Breast epithelium (tissue), 4 donors: ENCODE results near the gene NUP160. TPM values are rescaled to one million over a fixed set of nuclear protein-coding genes. Genes with fewer than 3 reads are reported as not detected.
"Not testable (repeated sequence)": the region's sequence is repeated elsewhere in the genome, so short reads cannot be mapped to it uniquely, and the experiment has no call there.

Experiments
- DNase-seq, 2 donors: peaks; one replicate each; pipeline ENCODE4 v3.0.0-alpha.2; 2019; ENCODE audit warnings: low spot score in 2 of 2
- H3K27ac ChIP-seq, 2 donors: fragments of 200-600 bp; sonication (generic) in 1 of 2; one replicate each; pipeline ENCODE4 v1.5.1; 2016 to 2019; ENCODE audit warnings: mild to moderate bottlenecking in 1 of 2
- H3K27me3 ChIP-seq, 2 donors: fragments of 200-600 bp; sonication (generic) in 1 of 2; one replicate each; pipeline versions ENCODE4 v1.5.1 to v1.6.0; 2017 to 2019; ENCODE audit warnings: control low read depth in 1 of 2, mild to moderate bottlenecking in 1 of 2
- H3K36me3 ChIP-seq: fragments of 200-600 bp; one replicate; pipeline ENCODE4 v1.5.1; 2019
- H3K4me1 ChIP-seq, 2 donors: fragments of 200-600 bp; sonication (generic); one replicate each; pipeline ENCODE4 v1.5.1; 2016 to 2019; ENCODE audit warnings: control low read depth in 1 of 2
- H3K4me3 ChIP-seq, 3 donors: fragments of 200-600 bp; sonication (generic); 1 replicate in 2 of 3; 2 replicates in 1 of 3; pipeline ENCODE4 v1.5.1; 2016 to 2019; ENCODE audit warnings: mild to moderate bottlenecking in 3 of 3, moderate library complexity in 2 of 3
- H3K9me3 ChIP-seq, 2 donors: fragments of 200-600 bp; sonication (generic) in 1 of 2; one replicate each; pipeline ENCODE4 v1.5.1; 2016 to 2019; ENCODE audit warnings: control low read depth in 1 of 2
- CTCF ChIP-seq, 3 donors: fragments of 450-650 bp; IDR thresholded peaks; one replicate each; pipeline ENCODE4 v1.5.1; 2016 to 2017; ENCODE audit warnings: antibody characterized with exemption in 3 of 3, mild to moderate bottlenecking in 3 of 3, moderate library complexity in 3 of 3
- POLR2A ChIP-seq: fragments of 450-650 bp; IDR thresholded peaks from one replicate; pipeline ENCODE4 v1.6.1; 2016; ENCODE audit warnings: antibody characterized with exemption, mild to moderate bottlenecking, moderate library complexity
- POLR2AphosphoS5 ChIP-seq, 3 donors: sonication (generic); formaldehyde crosslinking; IDR thresholded peaks; one replicate each; pipeline ENCODE4 v1.6.1; 2017; ENCODE audit warnings: antibody characterized with exemption in 3 of 3
- intact Hi-C: fragments of 100-400 bp; cut with DNase I; formaldehyde crosslinking; loops from one replicate; pipeline ENCODE4 v1.15.1; 2023; ENCODE audit warnings: low total_unique reads
- total RNA-seq, 3 donors: library from RNA; depleted of rRNA; stranded (reverse); fragments of >200 nt; gene quantifications; one replicate each; pipeline ENCODE4 v1.1.0, GENCODE V29; 2016

Gene NUP160
- total RNA-seq, 3 donors from 2014 or later, result 28.2 to 41.4 (median 40.6) TPM

- no peak for DNase-seq
- H3K27ac ChIP-seq, result no peak overlapping the region
- no peaks in the 10 kb centered on the region for H3K36me3 ChIP-seq
- no peak overlapping the region for H3K4me3 ChIP-seq
- H3K4me1 ChIP-seq, result no peaks in the 10 kb centered on the region
- no peaks in the 10 kb centered on the region for H3K9me3 ChIP-seq
- TF ChIP-seq POLR2A (no peak), CTCF (IDR thresholded peaks at IDR 0.05) (no peak), POLR2AphosphoS5 (IDR thresholded peaks at IDR 0.05) (no peak)
- intact Hi-C loops, result no loop called here
- H3K27me3 ChIP-seq, result no peaks in the 10 kb centered on the region
Observed at GRCh38 chr11:47750725-47751124, 97.4 kb downstream of the NUP160 start.

- H3K4me1 ChIP-seq, intact Hi-C loops, H3K4me3 ChIP-seq, H3K27me3 ChIP-seq, H3K36me3 ChIP-seq, H3K27ac ChIP-seq, H3K9me3 ChIP-seq: not testable (repeated sequence)
- peak in 1 of 2 donors; percentile 13 for DNase-seq
Observed at GRCh38 chr11:47742494-47742893, 105.7 kb downstream of the NUP160 start.

- intact Hi-C loops, H3K9me3 ChIP-seq, DNase-seq, H3K27me3 ChIP-seq, H3K4me1 ChIP-seq, H3K36me3 ChIP-seq, H3K27ac ChIP-seq, H3K4me3 ChIP-seq: not testable (repeated sequence)
Observed at GRCh38 chr11:47737817-47738216, 110.3 kb downstream of the NUP160 start.

GRCh38 chr11:47732271-47732670, 115.9 kb downstream of the NUP160 start:
- Histone ChIP-seq H3K27me3 (no peaks in the 10 kb centered on the region), H3K27ac (no peak overlapping the region), H3K4me3 (no peak overlapping the region), H3K36me3 (peaks cover 16% of the 10 kb centered on the region), H3K9me3 (no peaks in the 10 kb centered on the region), H3K4me1 (no peaks in the 10 kb centered on the region)
- TF ChIP-seq POLR2AphosphoS5 (IDR thresholded peaks at IDR 0.05) (no peak), CTCF (IDR thresholded peaks at IDR 0.05) (no peak), POLR2A (no peak)
- DNase-seq, result no peak
- intact Hi-C loops, result no loop called here

GRCh38 chr11:47731475-47731874, 116.7 kb downstream of the NUP160 start:
- H3K27me3 ChIP-seq, result no peaks in the 10 kb centered on the region
- intact Hi-C loops, result no loop called here
- H3K27ac ChIP-seq, result no peak overlapping the region
- no peak for DNase-seq
- no peaks in the 10 kb centered on the region for H3K4me1 ChIP-seq
- H3K36me3 ChIP-seq, result peaks cover 16% of the 10 kb centered on the region
- TF ChIP-seq POLR2A, result no peak
- TF ChIP-seq CTCF (IDR thresholded peaks at IDR 0.05), result no peak
- TF ChIP-seq POLR2AphosphoS5 (IDR thresholded peaks at IDR 0.05), result no peak
- no peaks in the 10 kb centered on the region for H3K9me3 ChIP-seq
- no peak overlapping the region for H3K4me3 ChIP-seq

Other genes starting within 250 kb of the NUP160 start
- gene MTCH2, start 205.8 kb downstream of the NUP160 start, total RNA-seq, result 10 to 100 TPM; 38.7 to 47.5 (median 46.0) TPM
- 1 to 10 TPM in 2 of 3 donors, under 1 TPM in 1; 0.16 to 3.2 (median 2.3) TPM for gene AGBL2, start 133.0 kb downstream of the NUP160 start, total RNA-seq
- 100 to 1,000 TPM; 109 to 227 (median 193) TPM for gene FNBP4, start 81.0 kb downstream of the NUP160 start, total RNA-seq
- 10 to 100 TPM; 14.6 to 15.7 (median 14.7) TPM for gene PTPRJ, start 132.2 kb upstream of the NUP160 start, total RNA-seq